Neural progenitor cell (in vitro differentiated cells): Measurements from ENCODE around the gene SNX5. TPM values are rescaled to one million over a fixed set of nuclear protein-coding genes. Genes with fewer than 3 reads are reported as not detected.

Source experiments
- DNase-seq: peaks from one replicate; pipeline ENCODE4 v3.0.0-alpha.2; 2016; ENCODE audit warnings: low spot score
- H2AFZ ChIP-seq: fragments of 200-600 bp; sonication (generic); replicated peaks from 2 replicates; pipeline ENCODE4 v1.6.1; 2016; ENCODE audit warnings: antibody characterized with exemption
- H3F3A ChIP-seq: fragments of 200-600 bp; sonication (generic); 2 replicates; pipeline ENCODE4 v1.6.1; 2016; ENCODE audit warnings: antibody characterized with exemption, low read depth
- H3K27ac ChIP-seq: fragments of 200-600 bp; sonication (generic); 2 replicates; pipeline ENCODE4 v1.5.1; 2016; ENCODE audit warnings: mild to moderate bottlenecking
- H3K27me3 ChIP-seq: fragments of 200-600 bp; sonication (generic); 2 replicates; pipeline ENCODE4 v1.6.1; 2016; ENCODE audit warnings: mild to moderate bottlenecking, moderate library complexity
- H3K36me3 ChIP-seq: fragments of 200-600 bp; sonication (generic); 2 replicates; pipeline ENCODE4 v1.5.1; 2016
- H3K4me1 ChIP-seq: fragments of 200-600 bp; sonication (generic); 2 replicates; pipeline ENCODE4 v1.6.1; 2016; ENCODE audit warnings: mixed run types
- H3K4me2 ChIP-seq: fragments of 200-600 bp; sonication (generic); 2 replicates; pipeline ENCODE4 v1.6.1; 2016
- H3K4me3 ChIP-seq: fragments of 200-600 bp; sonication (generic); 2 replicates; pipeline ENCODE4 v1.5.1; 2016
- H3K79me2 ChIP-seq: fragments of 200-600 bp; sonication (generic); 2 replicates; pipeline ENCODE4 v1.6.1; 2016; ENCODE audit warnings: low read depth
- H3K9ac ChIP-seq: fragments of 200-600 bp; sonication (generic); 2 replicates; pipeline ENCODE4 v1.6.1; 2016
- H3K9me3 ChIP-seq: fragments of 200-600 bp; sonication (generic); 2 replicates; pipeline ENCODE4 v1.5.1; 2016; ENCODE audit warnings: low read depth
- H4K20me1 ChIP-seq: fragments of 200-600 bp; sonication (generic); 2 replicates; pipeline ENCODE4 v1.6.1; 2016; ENCODE audit warnings: low read depth
- H3K27ac Mint-ChIP-seq: 3 replicates; pipeline ENCODE4 v1.8.0; 2021; ENCODE audit warnings: mixed read lengths
- H3K27me3 Mint-ChIP-seq: 2 replicates; pipeline ENCODE4 v1.8.0; 2022; ENCODE audit warnings: low read depth, mild to moderate bottlenecking, inconsistent platforms, moderate library complexity, mixed read lengths; ENCODE audit not compliant: insufficient read depth
- H3K36me3 Mint-ChIP-seq: 3 replicates; pipeline ENCODE4 v1.8.0; 2021; ENCODE audit warnings: mixed read lengths
- H3K4me1 Mint-ChIP-seq: 3 replicates; pipeline ENCODE4 v1.8.0; 2021; ENCODE audit warnings: mixed read lengths
- H3K4me3 Mint-ChIP-seq: 3 replicates; pipeline ENCODE4 v1.8.0; 2021; ENCODE audit warnings: mild to moderate bottlenecking, moderate library complexity, mixed read lengths
- H3K9me3 Mint-ChIP-seq: 3 replicates; pipeline ENCODE4 v1.8.0; 2020; ENCODE audit warnings: mixed read lengths
- EZH2 ChIP-seq: fragments of 200-600 bp; sonication (generic); IDR thresholded peaks from 2 replicates; pipeline ENCODE4 v1.6.1; 2017; ENCODE audit warnings: antibody characterized with exemption, mild to moderate bottlenecking, moderate library complexity
- EZH2phosphoT487 ChIP-seq: fragments of 200-600 bp; sonication (generic); IDR thresholded peaks from 2 replicates; pipeline ENCODE4 v1.6.1; 2017; ENCODE audit warnings: antibody characterized with exemption
- total RNA-seq: library from RNA; depleted of rRNA; stranded (reverse); fragments of >200 nt; gene quantifications from 2 replicates; pipeline ENCODE4 v1.2.3, GENCODE V29; 2015; ENCODE audit warnings: low replicate concordance
- TF ChIP-seq, protein P1 (sequence below): fragments of 200-600 bp; sonication (generic); IDR thresholded peaks from 2 replicates; pipeline ENCODE4 v1.5.1; 2017; ENCODE audit warnings: antibody characterized with exemption, mild to moderate bottlenecking

SNX5 gene
- total RNA-seq, 1 donor from 2014 or later, result 226 TPM

DNA sequence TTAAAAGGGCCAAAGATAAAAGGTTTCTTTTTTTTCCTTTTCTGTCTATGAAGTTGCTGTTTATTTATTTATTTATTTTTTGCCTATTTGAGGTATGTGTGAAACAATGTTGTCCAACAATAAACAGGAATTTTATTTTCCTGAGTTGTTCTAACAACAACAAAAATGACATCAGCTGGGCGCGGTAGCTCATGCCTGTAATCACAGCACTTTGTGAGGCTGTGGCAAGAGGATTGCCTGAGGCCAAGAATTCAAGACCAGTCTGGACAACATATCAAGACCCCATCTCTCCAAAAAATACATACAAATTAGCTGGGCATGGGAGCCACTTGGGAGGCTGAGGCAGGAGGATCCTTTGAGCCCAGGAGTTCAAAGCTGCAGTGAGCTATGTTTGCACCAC, 44.3 kb upstream of the SNX5 start:
- no peak for DNase-seq
- H3K4me2 ChIP-seq, result no peak overlapping the region
- no peak overlapping the region for H3K9ac ChIP-seq
- Mint-ChIP-seq H3K27me3 (peaks cover 4% of the 10 kb centered on the region), H3K27ac (no peak overlapping the region), H3K4me3 (no peak overlapping the region), H3K36me3 (peaks cover 2% of the 10 kb centered on the region), H3K4me1 (peaks cover 17% of the 10 kb centered on the region), H3K9me3 (peaks cover 5% of the 10 kb centered on the region)
- H3K9me3 ChIP-seq, result no peaks in the 10 kb centered on the region
- TF ChIP-seq, protein P1, sequence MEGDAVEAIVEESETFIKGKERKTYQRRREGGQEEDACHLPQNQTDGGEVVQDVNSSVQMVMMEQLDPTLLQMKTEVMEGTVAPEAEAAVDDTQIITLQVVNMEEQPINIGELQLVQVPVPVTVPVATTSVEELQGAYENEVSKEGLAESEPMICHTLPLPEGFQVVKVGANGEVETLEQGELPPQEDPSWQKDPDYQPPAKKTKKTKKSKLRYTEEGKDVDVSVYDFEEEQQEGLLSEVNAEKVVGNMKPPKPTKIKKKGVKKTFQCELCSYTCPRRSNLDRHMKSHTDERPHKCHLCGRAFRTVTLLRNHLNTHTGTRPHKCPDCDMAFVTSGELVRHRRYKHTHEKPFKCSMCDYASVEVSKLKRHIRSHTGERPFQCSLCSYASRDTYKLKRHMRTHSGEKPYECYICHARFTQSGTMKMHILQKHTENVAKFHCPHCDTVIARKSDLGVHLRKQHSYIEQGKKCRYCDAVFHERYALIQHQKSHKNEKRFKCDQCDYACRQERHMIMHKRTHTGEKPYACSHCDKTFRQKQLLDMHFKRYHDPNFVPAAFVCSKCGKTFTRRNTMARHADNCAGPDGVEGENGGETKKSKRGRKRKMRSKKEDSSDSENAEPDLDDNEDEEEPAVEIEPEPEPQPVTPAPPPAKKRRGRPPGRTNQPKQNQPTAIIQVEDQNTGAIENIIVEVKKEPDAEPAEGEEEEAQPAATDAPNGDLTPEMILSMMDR, result no peak
- TF ChIP-seq EZH2phosphoT487 (no peak), EZH2 (no peak)
- H3K27me3 ChIP-seq, result no peaks in the 10 kb centered on the region
- no peak overlapping the region for H2AFZ ChIP-seq
- no peak overlapping the region for H3K27ac ChIP-seq
- H3F3A ChIP-seq, result no peaks in the 10 kb centered on the region
- no peak overlapping the region for H3K4me3 ChIP-seq
- H3K36me3 ChIP-seq, result no peaks in the 10 kb centered on the region
- H3K79me2 ChIP-seq, result no peaks in the 10 kb centered on the region
- H4K20me1 ChIP-seq, result no peaks in the 10 kb centered on the region
- H3K4me1 ChIP-seq, result no peaks in the 10 kb centered on the region

DNA sequence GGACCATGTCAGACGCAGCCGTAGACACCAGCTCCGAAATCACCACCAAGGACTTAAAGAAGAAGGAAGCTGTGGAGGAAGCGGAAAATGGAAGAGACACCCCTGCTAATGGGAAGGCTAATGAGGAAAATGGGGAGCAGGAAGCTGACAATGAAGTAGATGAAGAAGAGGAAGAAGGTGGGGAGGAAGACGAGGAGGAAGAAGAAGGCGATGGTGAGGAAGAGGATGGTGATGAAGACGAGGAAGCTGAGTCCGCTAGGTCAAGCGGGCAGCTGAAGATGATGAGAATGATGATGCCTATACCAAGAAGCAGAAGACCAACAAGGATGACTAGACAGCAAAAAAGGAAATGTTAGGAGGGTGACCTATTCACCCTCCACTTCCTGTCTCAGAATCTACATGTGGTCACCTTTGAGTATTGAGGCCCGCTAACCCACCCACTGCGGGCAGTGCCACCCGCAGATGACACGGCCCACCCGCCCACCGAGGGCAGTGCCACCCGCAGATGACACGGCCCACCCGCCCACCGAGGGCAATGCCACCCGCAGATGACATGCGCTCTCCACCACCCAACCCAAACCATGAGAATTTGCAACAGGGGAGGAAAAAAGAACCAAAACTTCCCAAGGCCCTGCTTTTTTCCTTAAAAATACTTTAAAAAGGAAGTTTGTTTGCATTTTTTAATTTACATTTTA, 43.5 kb upstream of the SNX5 start:
- Histone ChIP-seq H3F3A (no peaks in the 10 kb centered on the region), H3K4me2 (no peak overlapping the region), H3K9me3 (no peaks in the 10 kb centered on the region), H3K79me2 (no peaks in the 10 kb centered on the region), H3K4me3 (no peak overlapping the region), H3K36me3 (no peaks in the 10 kb centered on the region), H3K27ac (no peak overlapping the region), H4K20me1 (no peaks in the 10 kb centered on the region), H2AFZ (no peak overlapping the region), H3K27me3 (no peaks in the 10 kb centered on the region), H3K9ac (no peak overlapping the region), H3K4me1 (no peaks in the 10 kb centered on the region)
- TF ChIP-seq EZH2 (no peak), EZH2phosphoT487 (no peak)
- TF ChIP-seq, protein P1, result no peak
- no peak for DNase-seq
- Mint-ChIP-seq H3K36me3 (peaks cover 2% of the 10 kb centered on the region), H3K4me3 (no peak overlapping the region), H3K27me3 (peaks cover 4% of the 10 kb centered on the region), H3K27ac (no peak overlapping the region), H3K4me1 (peaks cover 17% of the 10 kb centered on the region), H3K9me3 (peaks cover 5% of the 10 kb centered on the region)

DNA sequence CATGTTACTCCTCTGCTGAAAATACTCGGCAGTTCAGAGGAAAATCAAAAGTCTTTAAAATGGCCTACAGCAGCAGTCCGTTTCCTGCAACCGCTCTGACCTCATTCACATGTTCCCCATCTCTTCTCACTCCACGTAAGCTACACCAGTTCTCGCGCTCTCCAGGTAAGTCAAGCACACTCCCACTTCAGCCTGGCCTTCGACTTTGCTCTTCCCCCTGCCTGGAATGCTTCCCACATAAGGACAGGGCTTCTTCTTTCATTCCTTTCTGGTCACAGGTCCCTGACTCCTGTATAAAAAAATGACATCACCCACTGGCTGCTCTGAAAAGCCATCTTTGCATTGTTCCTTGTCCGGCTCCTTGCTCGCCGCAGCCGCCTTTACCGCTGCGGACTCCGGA, 42.9 kb upstream of the SNX5 start:
- H3K79me2 ChIP-seq, result no peaks in the 10 kb centered on the region
- Mint-ChIP-seq H3K36me3 (peaks cover 2% of the 10 kb centered on the region), H3K9me3 (peaks cover 5% of the 10 kb centered on the region), H3K4me3 (no peak overlapping the region), H3K27ac (no peak overlapping the region), H3K4me1 (peaks cover 17% of the 10 kb centered on the region), H3K27me3 (peaks cover 4% of the 10 kb centered on the region)
- H3F3A ChIP-seq, result no peaks in the 10 kb centered on the region
- no peaks in the 10 kb centered on the region for H3K27me3 ChIP-seq
- H3K9me3 ChIP-seq, result no peaks in the 10 kb centered on the region
- no peak overlapping the region for H3K9ac ChIP-seq
- H3K4me1 ChIP-seq, result no peaks in the 10 kb centered on the region
- H3K36me3 ChIP-seq, result no peaks in the 10 kb centered on the region
- no peak overlapping the region for H2AFZ ChIP-seq
- no peak for DNase-seq
- no peak overlapping the region for H3K4me2 ChIP-seq
- TF ChIP-seq EZH2phosphoT487 (no peak), EZH2 (no peak)
- TF ChIP-seq, protein P1, result no peak
- H3K4me3 ChIP-seq, result no peak overlapping the region
- no peak overlapping the region for H3K27ac ChIP-seq
- H4K20me1 ChIP-seq, result no peaks in the 10 kb centered on the region
